ENCODE data around the gene FA2H. TPM values are rescaled to one million over a fixed set of nuclear protein-coding genes. Genes with fewer than 3 reads are reported as not detected.
"Not testable (repeated sequence)": the region's sequence is repeated elsewhere in the genome, so short reads cannot be mapped to it uniquely, and the experiment has no call there.

The FA2H gene, protein sequence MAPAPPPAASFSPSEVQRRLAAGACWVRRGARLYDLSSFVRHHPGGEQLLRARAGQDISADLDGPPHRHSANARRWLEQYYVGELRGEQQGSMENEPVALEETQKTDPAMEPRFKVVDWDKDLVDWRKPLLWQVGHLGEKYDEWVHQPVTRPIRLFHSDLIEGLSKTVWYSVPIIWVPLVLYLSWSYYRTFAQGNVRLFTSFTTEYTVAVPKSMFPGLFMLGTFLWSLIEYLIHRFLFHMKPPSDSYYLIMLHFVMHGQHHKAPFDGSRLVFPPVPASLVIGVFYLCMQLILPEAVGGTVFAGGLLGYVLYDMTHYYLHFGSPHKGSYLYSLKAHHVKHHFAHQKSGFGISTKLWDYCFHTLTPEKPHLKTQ
- not detected for total RNA-seq

DNA sequence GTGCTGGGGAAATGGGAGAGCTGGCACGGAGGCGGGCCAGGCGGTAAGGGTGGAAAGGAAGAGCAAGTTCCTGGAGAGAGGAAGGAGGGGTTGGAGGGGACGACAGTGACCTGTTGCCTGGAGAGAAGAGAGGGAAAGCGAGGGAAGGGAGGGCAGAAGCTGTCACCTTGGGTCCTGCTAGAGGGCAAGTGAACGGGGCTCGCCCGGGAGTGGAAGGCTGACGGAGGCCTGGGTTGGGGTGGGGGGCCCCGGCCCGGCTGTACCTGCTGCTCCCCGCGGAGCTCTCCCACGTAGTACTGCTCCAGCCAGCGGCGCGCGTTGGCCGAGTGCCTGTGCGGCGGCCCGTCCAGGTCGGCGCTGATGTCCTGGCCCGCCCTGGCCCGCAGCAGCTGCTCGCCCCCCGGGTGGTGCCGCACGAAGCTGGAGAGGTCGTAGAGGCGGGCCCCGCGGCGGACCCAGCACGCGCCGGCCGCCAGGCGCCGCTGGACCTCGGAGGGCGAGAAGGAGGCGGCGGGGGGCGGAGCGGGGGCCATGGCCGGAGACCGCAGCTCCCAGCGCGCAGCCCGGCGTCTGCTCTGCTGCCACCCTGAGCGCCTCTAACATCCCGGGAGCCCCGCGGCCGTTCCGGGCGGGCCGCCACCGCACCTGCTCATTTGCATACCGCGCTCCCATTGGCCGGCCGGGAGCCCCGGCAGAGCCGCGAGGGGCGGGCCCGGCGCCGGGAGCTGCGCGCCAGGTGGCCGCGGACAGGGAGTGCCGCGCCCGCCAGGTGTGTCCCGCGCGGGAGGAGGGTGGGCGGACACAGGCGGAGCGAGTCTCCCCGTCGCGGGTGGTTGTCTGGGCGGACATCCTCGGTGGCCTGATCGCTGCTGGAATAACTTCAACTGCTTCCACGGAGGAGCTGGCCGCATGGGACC is at the start of gene FA2H:
Gene FA2H, minus strand, starts transcription at position 598 of the 917 bp plus-strand sequence. Its CDS starts 65 bp downstream, at position 533.
- intact Hi-C loops (cut with DNase I; ENCODE audit: low total_unique reads) = no loop called here
- H3K4me3 ChIP-seq = peak within 1 kb of the TSS in 1 of 2 donors; percentile 36
- no peaks in the 10 kb centered on the region for H3K27me3 ChIP-seq
- H3K36me3 ChIP-seq = no peaks in the 10 kb centered on the region
- DNase-seq = peak in 1 of 2 donors; percentile 18
- peak in 2 of 4 experiments; percentile 13 to 26 for TF ChIP-seq CTCF (IDR thresholded peaks at IDR 0.05)
- TF ChIP-seq POLR2A (IDR thresholded peaks at IDR 0.05) = peak in 1 of 2 donors; percentile 53
- H3K27ac ChIP-seq = no peak within 1 kb of the TSS
- H3K4me1 ChIP-seq = peaks cover 0 to 11% of the 10 kb centered on the region in 2 donors
- no peaks in the 10 kb centered on the region for H3K9me3 ChIP-seq

DNA sequence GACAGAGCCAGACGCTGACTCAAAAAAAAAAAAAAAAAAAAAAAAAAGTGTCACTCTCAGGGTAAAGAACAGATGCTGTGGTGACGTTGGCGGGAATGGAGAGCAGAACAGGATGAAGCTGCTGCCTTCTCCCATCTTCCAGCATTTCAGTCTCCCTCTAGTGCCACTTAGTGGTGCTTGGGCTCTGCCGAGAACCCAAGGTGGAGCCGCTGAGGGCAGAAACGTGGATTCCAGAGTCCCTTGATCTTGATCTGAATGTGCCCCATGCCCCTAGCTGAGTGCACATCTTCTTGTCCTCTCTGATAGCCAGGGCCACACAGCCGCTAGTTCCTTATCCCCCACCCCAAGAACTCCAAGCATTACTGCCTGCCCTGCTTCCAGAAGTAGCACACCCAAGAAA is 43.2 kb upstream of the FA2H start:
- no peak overlapping the region for H3K4me3 ChIP-seq
- intact Hi-C loops (cut with DNase I; ENCODE audit: low total_unique reads) = no loop called here

DNA sequence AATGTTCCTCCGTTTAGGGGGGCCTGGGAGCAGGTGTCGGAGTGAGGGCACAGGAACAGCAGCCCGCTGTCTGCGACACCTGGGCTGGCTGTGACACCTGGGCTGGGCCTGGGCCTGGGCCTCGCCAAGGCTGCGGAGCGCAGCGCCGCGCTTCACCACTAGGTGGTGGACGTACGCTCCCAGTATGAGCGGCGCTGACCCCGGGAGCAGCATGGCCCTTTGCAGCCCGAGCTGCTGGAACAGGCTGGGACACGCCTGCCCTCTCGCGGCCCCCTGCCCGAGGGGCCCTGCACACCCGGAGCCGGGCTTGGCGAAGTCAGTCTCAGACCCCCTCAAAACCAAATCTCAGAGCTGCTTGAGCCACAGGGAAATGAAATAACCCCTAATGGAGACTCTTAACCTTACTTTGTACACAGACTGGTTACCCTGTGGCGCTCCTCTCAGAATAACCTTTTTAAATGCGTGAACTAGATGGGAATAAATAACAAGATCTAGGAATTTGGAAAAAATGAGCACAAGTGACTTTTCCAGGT is 38.6 kb upstream of the FA2H start:
- TF ChIP-seq CTCF (IDR thresholded peaks at IDR 0.05) = peak; percentile 67 to 80 (median 74)
- TF ChIP-seq POLR2A (IDR thresholded peaks at IDR 0.05) = no peak
- Histone ChIP-seq H3K4me3 (no peak overlapping the region), H3K27me3 (no peaks in the 10 kb centered on the region), H3K27ac (no peak overlapping the region), H3K4me1 (no peaks in the 10 kb centered on the region), H3K9me3 (no peaks in the 10 kb centered on the region), H3K36me3 (no peaks in the 10 kb centered on the region)
- DNase-seq = peak; percentile 29 to 60
- intact Hi-C loops (cut with DNase I; ENCODE audit: low total_unique reads) = no loop called here

More for the DNA sequence above, 43.2 kb upstream of the FA2H start:
- DNase-seq = no peak
- no peaks in the 10 kb centered on the region for H3K27me3 ChIP-seq
- H3K27ac ChIP-seq = no peak overlapping the region
- no peaks in the 10 kb centered on the region for H3K4me1 ChIP-seq
- no peaks in the 10 kb centered on the region for H3K9me3 ChIP-seq
- TF ChIP-seq POLR2A (IDR thresholded peaks at IDR 0.05) (no peak), CTCF (IDR thresholded peaks at IDR 0.05) (no peak)
- H3K36me3 ChIP-seq = no peaks in the 10 kb centered on the region

- no peaks in the 10 kb centered on the region for H3K27me3 ChIP-seq
- H3K27ac ChIP-seq = no peak overlapping the region
- no peaks in the 10 kb centered on the region for H3K9me3 ChIP-seq
- no peaks in the 10 kb centered on the region for H3K4me1 ChIP-seq
- intact Hi-C loops (cut with DNase I; ENCODE audit: low total_unique reads) = no loop called here
- no peaks in the 10 kb centered on the region for H3K36me3 ChIP-seq
- H3K4me3 ChIP-seq = no peak overlapping the region
- TF ChIP-seq CTCF (IDR thresholded peaks at IDR 0.05) = no peak
- TF ChIP-seq POLR2A (IDR thresholded peaks at IDR 0.05) = no peak
- no peak for DNase-seq
Observed at GRCh38 chr16:74811911-74812310, 37.3 kb upstream of the FA2H start.

DNA sequence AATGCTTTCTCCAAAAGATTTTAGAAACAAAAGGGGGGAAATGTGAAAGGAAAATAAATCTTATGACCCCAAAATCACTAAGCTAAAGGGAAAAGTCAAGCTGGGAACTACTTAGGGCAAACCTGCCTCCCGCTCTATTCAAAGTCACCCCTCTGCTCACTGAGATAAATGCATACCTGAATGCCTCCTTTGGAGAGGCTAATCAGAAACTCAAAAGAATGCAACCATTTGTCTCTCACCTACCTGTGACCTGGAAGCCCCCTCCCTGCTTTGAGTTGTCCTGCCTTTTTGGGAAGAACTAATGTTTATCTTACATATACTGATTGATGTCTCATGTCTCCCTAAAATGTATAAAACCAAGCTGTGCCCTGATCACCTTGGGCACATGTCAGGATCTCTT is 36.6 kb upstream of the FA2H start:
- H3K27me3 ChIP-seq; intact Hi-C loops (cut with DNase I; ENCODE audit: low total_unique reads); H3K4me3 ChIP-seq; H3K9me3 ChIP-seq; H3K36me3 ChIP-seq; H3K4me1 ChIP-seq; H3K27ac ChIP-seq; DNase-seq: not testable (repeated sequence)
